DND-41 (cell line): ENCODE measurements around the gene SLC6A3.

ENCODE experiments used
- ATAC-seq: fragments of 200-7000 bp; cut with Tn5 transposase; 3 replicates; pipeline ENCODE4 v1.9.1; 2021; ENCODE audit warnings: low read depth; ENCODE audit not compliant: insufficient read depth
- DNase-seq: peaks from one replicate; pipeline ENCODE4 v3.0.0-alpha.2; 2020
- H2AFZ ChIP-seq: 2 replicates; pipeline ENCODE4 v1.6.0; 2012; ENCODE audit warnings: low read depth, low read length
- H3K27ac ChIP-seq: 2 replicates; pipeline ENCODE4 v1.5.1; 2012; ENCODE audit warnings: low read length, inconsistent platforms
- H3K27me3 ChIP-seq: fragments of 200-600 bp; sonication (generic); 2 replicates; pipeline ENCODE4 v1.6.0; 2012; ENCODE audit warnings: low read length, mild to moderate bottlenecking, inconsistent platforms; ENCODE audit not compliant: insufficient read depth, poor library complexity
- H3K36me3 ChIP-seq: 2 replicates; pipeline ENCODE4 v1.5.1; 2012; ENCODE audit warnings: low read length, inconsistent platforms; ENCODE audit not compliant: insufficient read depth
- H3K4me1 ChIP-seq: 2 replicates; pipeline ENCODE4 v1.5.1; 2012; ENCODE audit warnings: mild to moderate bottlenecking, low read length; ENCODE audit not compliant: insufficient read depth
- H3K4me2 ChIP-seq: 2 replicates; pipeline ENCODE4 v1.6.0; 2012; ENCODE audit warnings: mild to moderate bottlenecking, moderate library complexity, low read length, inconsistent platforms; ENCODE audit not compliant: insufficient read depth
- H3K4me3 ChIP-seq, 2 experiments: fragments of 200-600 bp in 1 of 2; shearing (Covaris generic) in 1 of 2; 2 replicates each; pipeline ENCODE4 v1.5.1; 2012 to 2016; ENCODE audit warnings: inconsistent platforms in 2 of 2, low read length in 2 of 2, mild to moderate bottlenecking in 2 of 2, low read depth in 1 of 2, moderate library complexity in 1 of 2
- H3K79me2 ChIP-seq: 2 replicates; pipeline ENCODE4 v1.6.0; 2012; ENCODE audit warnings: low read length, inconsistent platforms; ENCODE audit not compliant: insufficient read depth
- H3K9ac ChIP-seq: 2 replicates; pipeline ENCODE4 v1.6.0; 2012; ENCODE audit warnings: low read depth, mild to moderate bottlenecking, inconsistent platforms, low read length, moderate library complexity
- H3K9me3 ChIP-seq: 2 replicates; pipeline ENCODE4 v1.5.1; 2012; ENCODE audit warnings: low read length, moderate library complexity, mild to moderate bottlenecking, inconsistent platforms; ENCODE audit not compliant: insufficient read depth, severe bottlenecking
- H4K20me1 ChIP-seq: 2 replicates; pipeline ENCODE4 v1.6.0; 2012; ENCODE audit warnings: low read length; ENCODE audit not compliant: insufficient read depth
- EZH2 ChIP-seq: IDR thresholded peaks from 3 replicates; pipeline ENCODE4 v1.6.1; 2012; ENCODE audit warnings: borderline replicate concordance, low read depth, mild to moderate bottlenecking, moderate library complexity, low read length, inconsistent platforms; ENCODE audit not compliant: severe bottlenecking
- TF ChIP-seq, protein P1 (sequence below): IDR thresholded peaks from 2 replicates; pipeline ENCODE4 v1.5.1; 2012; ENCODE audit warnings: borderline replicate concordance, low read length, moderate library complexity, mild to moderate bottlenecking; ENCODE audit not compliant: poor library complexity, severe bottlenecking; ENCODE audit errors: extremely low read depth

Gene SLC6A3

DNA sequence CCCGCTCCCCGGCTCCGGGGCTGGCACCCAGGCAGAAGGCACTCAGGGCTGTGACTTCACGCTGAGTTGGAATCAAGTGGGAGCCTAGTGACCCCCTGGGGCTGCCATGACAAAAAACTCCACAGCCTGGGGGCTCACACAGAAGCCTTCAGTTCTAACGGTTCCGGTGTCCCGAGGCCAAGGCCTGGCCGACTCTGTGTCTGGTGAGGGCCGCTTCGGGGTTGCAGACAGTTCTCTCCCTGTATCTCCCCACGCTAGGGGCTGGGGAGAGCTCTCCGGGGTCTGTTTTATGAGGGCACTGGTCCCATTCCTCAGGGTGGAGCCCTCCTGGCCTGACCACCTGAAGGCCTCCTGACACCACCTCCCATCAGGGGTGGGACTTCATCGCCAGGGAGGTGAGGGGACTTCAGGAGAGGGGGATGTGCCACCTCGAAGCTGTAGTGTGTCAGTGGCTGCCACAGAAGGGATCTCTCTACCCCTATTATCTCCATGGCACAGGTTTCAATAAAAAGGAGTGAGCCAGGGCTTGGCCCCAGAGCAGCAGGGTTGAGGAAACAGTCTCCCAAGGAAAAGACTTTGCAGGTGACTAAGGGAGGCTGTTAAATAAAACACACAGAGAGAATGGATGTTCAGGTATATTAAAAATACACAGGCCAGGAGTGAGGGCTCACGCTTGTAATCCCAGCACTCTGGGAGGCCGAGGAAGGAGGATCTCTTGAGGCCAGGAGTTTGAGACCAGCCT, 1.5 kb upstream of the SLC6A3 start:
- Histone ChIP-seq H3K4me2 (no peak overlapping the region), H3K4me3 (no peak overlapping the region), H2AFZ (no peak overlapping the region), H3K36me3 (no peaks in the 10 kb centered on the region), H3K79me2 (no peaks in the 10 kb centered on the region), H3K4me1 (peaks cover 28% of the 10 kb centered on the region), H3K9ac (no peak overlapping the region), H4K20me1 (no peaks in the 10 kb centered on the region; the same call in 1 of the 2 replicates), H3K9me3 (peaks cover 6% of the 10 kb centered on the region), H3K27me3 (no peaks in the 10 kb centered on the region), H3K27ac (peak overlapping the region; percentile 65)
- no peak for ATAC-seq
- no peak for DNase-seq
- TF ChIP-seq, protein P1, sequence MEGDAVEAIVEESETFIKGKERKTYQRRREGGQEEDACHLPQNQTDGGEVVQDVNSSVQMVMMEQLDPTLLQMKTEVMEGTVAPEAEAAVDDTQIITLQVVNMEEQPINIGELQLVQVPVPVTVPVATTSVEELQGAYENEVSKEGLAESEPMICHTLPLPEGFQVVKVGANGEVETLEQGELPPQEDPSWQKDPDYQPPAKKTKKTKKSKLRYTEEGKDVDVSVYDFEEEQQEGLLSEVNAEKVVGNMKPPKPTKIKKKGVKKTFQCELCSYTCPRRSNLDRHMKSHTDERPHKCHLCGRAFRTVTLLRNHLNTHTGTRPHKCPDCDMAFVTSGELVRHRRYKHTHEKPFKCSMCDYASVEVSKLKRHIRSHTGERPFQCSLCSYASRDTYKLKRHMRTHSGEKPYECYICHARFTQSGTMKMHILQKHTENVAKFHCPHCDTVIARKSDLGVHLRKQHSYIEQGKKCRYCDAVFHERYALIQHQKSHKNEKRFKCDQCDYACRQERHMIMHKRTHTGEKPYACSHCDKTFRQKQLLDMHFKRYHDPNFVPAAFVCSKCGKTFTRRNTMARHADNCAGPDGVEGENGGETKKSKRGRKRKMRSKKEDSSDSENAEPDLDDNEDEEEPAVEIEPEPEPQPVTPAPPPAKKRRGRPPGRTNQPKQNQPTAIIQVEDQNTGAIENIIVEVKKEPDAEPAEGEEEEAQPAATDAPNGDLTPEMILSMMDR: no peak
- no peak for TF ChIP-seq EZH2

DNA sequence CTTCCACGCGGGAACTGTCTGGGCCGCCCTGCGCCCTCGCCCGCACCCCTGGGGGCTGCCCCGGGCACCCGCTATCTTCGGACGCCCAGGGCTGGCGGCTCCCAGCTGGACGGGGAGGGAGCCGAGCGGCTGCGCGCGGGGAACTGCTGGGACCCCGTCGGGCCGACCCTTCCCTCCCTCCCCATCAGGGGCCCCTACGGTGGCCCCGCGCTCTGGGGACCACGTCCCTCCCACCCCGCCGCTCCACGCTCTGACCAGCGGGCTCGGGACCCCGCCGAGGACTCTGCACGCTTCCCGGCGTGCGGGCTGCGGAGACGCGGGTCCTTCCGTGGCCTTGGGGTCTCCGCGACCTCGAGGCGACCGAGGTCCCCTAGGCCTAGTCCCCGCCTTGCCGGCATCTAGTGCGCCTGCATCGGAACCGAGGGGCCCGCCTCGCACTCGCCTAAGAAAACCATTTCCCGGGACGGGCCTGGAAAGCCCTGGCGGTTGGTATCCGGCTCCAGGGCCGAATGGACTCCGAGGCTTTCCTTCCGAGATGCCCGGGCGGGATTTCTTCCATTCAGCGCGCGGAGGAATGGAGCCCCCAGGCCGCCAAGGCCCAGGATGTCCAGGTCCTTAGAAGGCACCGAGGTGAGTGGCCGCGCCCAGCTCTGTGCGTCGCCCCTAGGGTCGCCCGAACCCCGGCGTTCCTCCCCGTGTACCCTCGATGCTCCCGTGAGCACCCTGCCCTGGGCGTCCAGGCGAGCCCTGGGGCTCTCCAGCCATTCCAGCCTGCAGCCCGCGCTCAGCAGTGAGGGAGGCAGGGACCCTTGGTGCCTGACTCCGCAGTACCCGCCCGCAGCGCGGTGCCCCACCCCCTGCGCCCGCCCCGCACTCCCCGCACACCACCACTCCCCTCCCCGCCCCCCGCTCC, 705 bp upstream of the SLC6A3 start:
- H3K27me3 ChIP-seq: no peaks in the 10 kb centered on the region
- no peak overlapping the region for H3K9ac ChIP-seq
- no peak for ATAC-seq
- no peaks in the 10 kb centered on the region for H3K36me3 ChIP-seq
- TF ChIP-seq EZH2: no peak
- TF ChIP-seq, protein P1: no peak
- DNase-seq: no peak
- H3K4me1 ChIP-seq: peaks cover 28% of the 10 kb centered on the region
- no peak overlapping the region for H3K4me2 ChIP-seq
- no peaks in the 10 kb centered on the region for H3K79me2 ChIP-seq
- H4K20me1 ChIP-seq: no peaks in the 10 kb centered on the region; the same call in 1 of the 2 replicates
- H3K27ac ChIP-seq: no peak overlapping the region
- H3K4me3 ChIP-seq: no peak overlapping the region
- H2AFZ ChIP-seq: no peak overlapping the region
- peaks cover 6% of the 10 kb centered on the region for H3K9me3 ChIP-seq

DNA sequence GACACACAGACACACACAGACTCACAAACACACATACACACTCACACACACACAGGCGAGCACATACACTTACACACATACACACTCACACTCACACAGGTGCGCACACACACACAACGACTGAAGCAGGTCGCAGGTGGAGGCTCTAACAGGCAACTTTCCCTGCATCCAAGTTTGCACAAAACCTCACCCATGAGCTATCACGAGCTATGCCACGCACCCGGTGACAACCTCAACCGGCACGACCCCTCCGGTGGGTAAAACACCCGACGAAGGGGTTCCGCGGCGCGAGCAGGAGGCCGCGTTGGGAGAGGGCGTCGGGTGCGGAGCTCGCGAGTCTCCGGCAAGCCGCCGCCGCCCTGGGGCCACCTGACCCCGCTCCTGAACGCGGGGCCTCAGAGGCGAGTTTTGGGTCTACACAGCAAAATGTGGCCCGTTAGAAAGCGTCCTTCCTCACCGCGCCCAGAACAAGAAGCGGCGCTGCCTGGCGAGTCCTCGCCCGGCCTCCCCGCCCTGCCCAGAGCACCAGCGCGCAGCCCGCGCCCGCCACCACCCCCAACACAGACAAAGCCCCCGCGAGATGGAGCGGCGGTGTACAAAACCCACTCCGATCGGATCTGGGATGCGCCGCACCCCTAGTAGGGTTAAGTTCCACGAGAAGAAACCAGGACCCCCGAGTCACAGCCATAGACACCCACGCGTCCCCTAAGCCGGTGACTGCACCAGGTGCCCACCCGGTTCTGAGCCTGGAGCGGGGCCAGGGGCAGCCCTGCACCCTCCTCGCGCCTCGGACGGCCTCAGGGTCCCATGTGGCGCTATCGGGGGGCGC, 665 bp downstream of the SLC6A3 start:
- Histone ChIP-seq H3K27ac (no peak overlapping the region), H3K4me1 (peaks cover 28% of the 10 kb centered on the region), H2AFZ (no peak overlapping the region), H3K9me3 (peaks cover 6% of the 10 kb centered on the region), H3K79me2 (no peaks in the 10 kb centered on the region), H3K36me3 (no peaks in the 10 kb centered on the region), H4K20me1 (no peaks in the 10 kb centered on the region; the same call in 1 of the 2 replicates), H3K27me3 (no peaks in the 10 kb centered on the region), H3K9ac (no peak overlapping the region), H3K4me3 (no peak overlapping the region), H3K4me2 (no peak overlapping the region)
- no peak for TF ChIP-seq EZH2
- TF ChIP-seq, protein P1: no peak
- ATAC-seq (no peak), DNase-seq (no peak)
